Measurements from ENCODE around the gene HIBADH.

GRCh38 chr7:27689591-27690164 is 27.0 kb upstream of the HIBADH start:
- TF ChIP-seq CTCF (IDR thresholded peaks at IDR 0.05) (peak; percentile 81), ZFX (IDR thresholded peaks at IDR 0.05; ENCODE audit: borderline replicate concordance) (no peak)
